Stimulated activated memory B cell treated with anti-CD40 and anti-IgM and Interleukin-4, amounts not matched to agents 10 μg/mL and 1 μg/mL and 100 μg/mL, for 72 hours (primary cell): ENCODE measurements around the gene WDR93.

ENCODE experiments used
- ATAC-seq: fragments of 150-1000 bp; cut with Tn5 transposase; 2 replicates; pipeline ENCODE4 v1.10.0; 2021
- H3K27ac Mint-ChIP-seq: one replicate; pipeline ENCODE4 v1.8.0; 2022; ENCODE audit warnings: mild to moderate bottlenecking, mixed read lengths
- H3K27me3 Mint-ChIP-seq: one replicate; pipeline ENCODE4 v1.8.0; 2022; ENCODE audit warnings: mixed read lengths
- H3K36me3 Mint-ChIP-seq: one replicate; pipeline ENCODE4 v1.8.0; 2022; ENCODE audit warnings: mixed read lengths
- H3K4me1 Mint-ChIP-seq: one replicate; pipeline ENCODE4 v1.8.0; 2022; ENCODE audit warnings: mixed read lengths
- H3K4me3 Mint-ChIP-seq: one replicate; pipeline ENCODE4 v1.8.0; 2022; ENCODE audit warnings: mild to moderate bottlenecking, moderate library complexity, mixed read lengths
- H3K9me3 Mint-ChIP-seq: one replicate; pipeline ENCODE4 v1.8.0; 2022; ENCODE audit warnings: mixed read lengths

WDR93 gene

GRCh38 chr15:89690276-89691218 lies at the start of gene WDR93, which contains the start of gene PEX11A:
Gene WDR93 (plus strand): TSS chr15:89690811. CDS start chr15:89701747, 10,936 bp downstream.
Gene PEX11A (minus strand): TSS chr15:89690754. CDS start chr15:89690632, 122 bp downstream.
- Mint-ChIP-seq H3K4me3 (peak within 1 kb of the TSS; percentile 85), H3K27ac (peak within 1 kb of the TSS; percentile 78), H3K36me3 (peaks cover 2% of the 10 kb centered on the region), H3K9me3 (peaks cover 2% of the 10 kb centered on the region), H3K4me1 (peaks cover 13% of the 10 kb centered on the region), H3K27me3 (no peaks in the 10 kb centered on the region)
- ATAC-seq, result peak; percentile 95

DNA sequence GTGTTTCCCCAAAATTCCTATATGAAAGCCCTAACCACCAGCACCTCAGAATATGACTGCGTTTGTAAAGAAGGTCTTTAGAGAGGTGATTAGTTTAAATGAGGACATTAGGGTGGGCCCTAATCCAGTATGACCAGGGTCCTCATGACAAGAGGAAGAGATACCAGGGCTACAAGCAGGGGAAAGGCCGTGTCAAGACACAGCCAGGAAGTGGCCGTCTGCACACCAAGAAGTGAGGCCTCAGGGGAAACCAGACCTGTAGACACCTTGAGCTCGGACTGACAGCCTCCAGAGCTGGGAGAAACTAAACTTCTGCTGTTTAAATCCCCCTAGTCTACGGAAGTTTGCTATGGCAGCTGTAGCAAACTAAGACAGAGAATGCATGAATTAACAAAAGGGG lies 49.6 kb upstream of the WDR93 start:
- Mint-ChIP-seq H3K4me1 (peaks cover 6% of the 10 kb centered on the region), H3K27me3 (peaks cover 5% of the 10 kb centered on the region), H3K9me3 (no peaks in the 10 kb centered on the region), H3K4me3 (no peak overlapping the region), H3K27ac (no peak overlapping the region), H3K36me3 (no peaks in the 10 kb centered on the region)
- peak; percentile 72 for ATAC-seq

- no peak for ATAC-seq
- H3K9me3 Mint-ChIP-seq, result no peaks in the 10 kb centered on the region
- no peaks in the 10 kb centered on the region for H3K36me3 Mint-ChIP-seq
- H3K4me1 Mint-ChIP-seq, result peaks cover 9% of the 10 kb centered on the region
- H3K4me3 Mint-ChIP-seq, result no peak overlapping the region
- peaks cover 16% of the 10 kb centered on the region for H3K27me3 Mint-ChIP-seq
- no peak overlapping the region for H3K27ac Mint-ChIP-seq
Observed at GRCh38 chr15:89642106-89642505, 48.5 kb upstream of the WDR93 start.

GRCh38 chr15:89645680-89646079 lies 44.9 kb upstream of the WDR93 start:
- Mint-ChIP-seq H3K4me3 (no peak overlapping the region), H3K9me3 (no peaks in the 10 kb centered on the region), H3K4me1 (peaks cover 15% of the 10 kb centered on the region), H3K27me3 (peaks cover 23% of the 10 kb centered on the region), H3K27ac (no peak overlapping the region), H3K36me3 (no peaks in the 10 kb centered on the region)
- ATAC-seq, result no peak

GRCh38 chr15:89646416-89647141 lies 44.0 kb upstream of the WDR93 start:
- no peaks in the 10 kb centered on the region for H3K9me3 Mint-ChIP-seq
- H3K27ac Mint-ChIP-seq, result no peak overlapping the region
- H3K36me3 Mint-ChIP-seq, result no peaks in the 10 kb centered on the region
- no peak for ATAC-seq
- H3K4me1 Mint-ChIP-seq, result peaks cover 9% of the 10 kb centered on the region
- peaks cover 27% of the 10 kb centered on the region for H3K27me3 Mint-ChIP-seq
- no peak overlapping the region for H3K4me3 Mint-ChIP-seq

GRCh38 chr15:89647191-89647851 lies 43.3 kb upstream of the WDR93 start:
- H3K9me3 Mint-ChIP-seq, result no peaks in the 10 kb centered on the region
- no peak overlapping the region for H3K27ac Mint-ChIP-seq
- peak; percentile 56 for ATAC-seq
- H3K4me1 Mint-ChIP-seq, result peaks cover 9% of the 10 kb centered on the region
- peaks cover 34% of the 10 kb centered on the region for H3K27me3 Mint-ChIP-seq
- H3K36me3 Mint-ChIP-seq, result no peaks in the 10 kb centered on the region
- no peak overlapping the region for H3K4me3 Mint-ChIP-seq

GRCh38 chr15:89648106-89649012 lies 42.3 kb upstream of the WDR93 start:
- H3K4me3 Mint-ChIP-seq, result no peak overlapping the region
- peak; percentile 39 for ATAC-seq
- H3K4me1 Mint-ChIP-seq, result peaks cover 9% of the 10 kb centered on the region
- H3K36me3 Mint-ChIP-seq, result no peaks in the 10 kb centered on the region
- H3K9me3 Mint-ChIP-seq, result no peaks in the 10 kb centered on the region
- H3K27me3 Mint-ChIP-seq, result peaks cover 45% of the 10 kb centered on the region
- H3K27ac Mint-ChIP-seq, result no peak overlapping the region

- Mint-ChIP-seq H3K27ac (no peak overlapping the region), H3K36me3 (no peaks in the 10 kb centered on the region), H3K9me3 (no peaks in the 10 kb centered on the region), H3K4me1 (peaks cover 10% of the 10 kb centered on the region), H3K4me3 (no peak overlapping the region), H3K27me3 (peaks cover 52% of the 10 kb centered on the region)
- ATAC-seq, result no peak
Observed at GRCh38 chr15:89649013-89649625, 41.5 kb upstream of the WDR93 start.

- Mint-ChIP-seq H3K4me1 (peaks cover 16% of the 10 kb centered on the region), H3K36me3 (no peaks in the 10 kb centered on the region), H3K4me3 (no peak overlapping the region), H3K27me3 (peaks cover 58% of the 10 kb centered on the region), H3K9me3 (no peaks in the 10 kb centered on the region), H3K27ac (no peak overlapping the region)
- no peak for ATAC-seq
Observed at GRCh38 chr15:89649716-89650115, 40.9 kb upstream of the WDR93 start.

DNA sequence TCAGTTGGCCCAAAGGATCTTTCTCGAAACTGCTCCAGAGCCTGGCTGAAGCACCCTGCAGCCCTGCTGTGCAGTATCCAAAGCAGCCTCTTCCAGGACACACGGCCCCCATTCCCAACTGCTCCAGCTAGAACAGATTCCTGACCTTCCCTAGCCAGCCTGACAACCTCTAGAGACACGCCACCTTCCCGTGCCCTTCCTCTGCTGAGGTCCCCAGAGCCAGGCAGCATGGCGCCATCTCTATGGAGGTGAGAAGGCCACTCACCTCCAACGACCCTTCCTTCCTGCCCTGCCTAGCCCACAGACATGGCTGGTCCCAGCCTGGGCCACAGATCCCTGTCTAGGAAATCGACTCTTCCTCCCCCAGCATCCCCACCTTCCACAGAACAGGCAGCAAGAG lies 38.5 kb upstream of the WDR93 start:
- Mint-ChIP-seq H3K4me3 (no peak overlapping the region), H3K4me1 (peaks cover 22% of the 10 kb centered on the region), H3K27me3 (peaks cover 63% of the 10 kb centered on the region), H3K36me3 (no peaks in the 10 kb centered on the region), H3K27ac (no peak overlapping the region), H3K9me3 (no peaks in the 10 kb centered on the region)
- no peak for ATAC-seq

- Mint-ChIP-seq H3K27me3 (peaks cover 63% of the 10 kb centered on the region), H3K27ac (no peak overlapping the region), H3K9me3 (no peaks in the 10 kb centered on the region), H3K36me3 (no peaks in the 10 kb centered on the region), H3K4me3 (no peak overlapping the region), H3K4me1 (peaks cover 16% of the 10 kb centered on the region)
- no peak for ATAC-seq
Observed at GRCh38 chr15:89652666-89653065, 37.9 kb upstream of the WDR93 start.

DNA sequence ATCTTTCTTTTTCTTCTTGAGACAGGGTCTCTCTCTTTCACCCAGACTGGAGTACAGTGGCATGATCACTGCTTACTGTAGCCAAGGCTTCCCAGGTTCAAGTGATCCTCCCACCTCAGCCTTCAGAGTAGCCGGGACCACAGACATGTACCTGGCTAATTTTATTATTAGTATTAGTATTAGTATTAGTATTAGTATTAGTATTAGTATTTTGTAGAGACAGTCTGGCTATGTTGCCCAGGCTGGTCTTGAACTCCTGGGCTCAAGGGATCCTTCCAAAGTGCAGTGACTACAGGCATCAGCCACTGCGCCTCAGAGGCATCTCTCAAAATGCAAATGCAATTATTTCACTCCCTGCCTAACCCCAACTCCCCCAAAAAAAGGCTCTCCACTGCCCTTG lies 37.0 kb upstream of the WDR93 start:
- ATAC-seq, result no peak
- Mint-ChIP-seq H3K9me3 (no peaks in the 10 kb centered on the region), H3K36me3 (no peaks in the 10 kb centered on the region), H3K27ac (no peak overlapping the region), H3K27me3 (peaks cover 67% of the 10 kb centered on the region), H3K4me3 (no peak overlapping the region), H3K4me1 (peaks cover 15% of the 10 kb centered on the region)

GRCh38 chr15:89654301-89654761 lies 36.3 kb upstream of the WDR93 start:
- Mint-ChIP-seq H3K27me3 (peaks cover 73% of the 10 kb centered on the region), H3K4me3 (peak overlapping the region; percentile 73)
- ATAC-seq, result no peak

More at GRCh38 chr15:89654301-89654761, 36.3 kb upstream of the WDR93 start:
- H3K9me3 Mint-ChIP-seq, result no peaks in the 10 kb centered on the region
- no peaks in the 10 kb centered on the region for H3K36me3 Mint-ChIP-seq
- H3K27ac Mint-ChIP-seq, result no peak overlapping the region
- H3K4me1 Mint-ChIP-seq, result peaks cover 15% of the 10 kb centered on the region
